Endothelial cell of umbilical vein (primary cell): ENCODE data around the gene MAP6.

Experiments used
- CTCF ChIP-seq, 2 donors: IDR thresholded peaks; 1 replicate in 1 of 2; 2 replicates in 1 of 2; pipeline ENCODE4 v1.5.1; 2011; ENCODE audit warnings: low read length in 2 of 2, mild to moderate bottlenecking in 2 of 2, moderate library complexity in 2 of 2, control low read depth in 1 of 2, inconsistent platforms in 1 of 2, low read depth in 1 of 2; ENCODE audit not compliant: insufficient read depth in 1 of 2; ENCODE audit errors: extremely low read depth in 1 of 2
- EZH2 ChIP-seq: IDR thresholded peaks from 2 replicates; pipeline ENCODE4 v1.6.1; 2012; ENCODE audit warnings: borderline replicate concordance, low read depth, mild to moderate bottlenecking, moderate library complexity, low read length, inconsistent platforms; ENCODE audit not compliant: severe bottlenecking
- FOS ChIP-seq: IDR thresholded peaks from 2 replicates; pipeline ENCODE4 v1.6.1; 2011; ENCODE audit warnings: mild to moderate bottlenecking, low read length, moderate library complexity, borderline replicate concordance; ENCODE audit not compliant: insufficient read depth
- POLR2A ChIP-seq: IDR thresholded peaks from 2 replicates; pipeline ENCODE4 v1.6.1; 2012; ENCODE audit warnings: low read depth, mild to moderate bottlenecking, control low read depth, low read length

GRCh38 chr11:75644946-75645345, 23.9 kb downstream of the MAP6 start:
- no peak for TF ChIP-seq FOS
- TF ChIP-seq EZH2, result no peak
- TF ChIP-seq CTCF (IDR thresholded peaks at IDR 0.05; ENCODE audit: extremely low read depth in 1 of 2, insufficient read depth in 1 of 2, low read depth in 1 of 2, low read length in 2 of 2), result no peak
- TF ChIP-seq POLR2A, result no peak
